WTC11 (cell line): ENCODE measurements around the gene ADGRB3.

Experiments
- CBFB ChIP-seq: sonication (generic); formaldehyde crosslinking; IDR thresholded peaks from 2 replicates; pipeline ENCODE4 v1.8.1; 2022; ENCODE audit warnings: mild to moderate bottlenecking, low read depth, missing genetic modification reagents
- MYBL2 ChIP-seq: sonication (generic); formaldehyde crosslinking; IDR thresholded peaks from 2 replicates; pipeline ENCODE4 v1.8.1; 2023; ENCODE audit warnings: mild to moderate bottlenecking, moderate library complexity, missing genetic modification reagents
- TF ChIP-seq, protein P1 (sequence below): fragments of 200-600 bp; IDR thresholded peaks from 2 replicates; pipeline ENCODE4 v1.8.0; 2022; ENCODE audit warnings: antibody characterized with exemption
- TF ChIP-seq, protein P2 (sequence below): sonication (generic); formaldehyde crosslinking; IDR thresholded peaks from 2 replicates; pipeline ENCODE4 v1.8.1; 2023; ENCODE audit warnings: mild to moderate bottlenecking, missing genetic modification reagents, borderline replicate concordance

DNA sequence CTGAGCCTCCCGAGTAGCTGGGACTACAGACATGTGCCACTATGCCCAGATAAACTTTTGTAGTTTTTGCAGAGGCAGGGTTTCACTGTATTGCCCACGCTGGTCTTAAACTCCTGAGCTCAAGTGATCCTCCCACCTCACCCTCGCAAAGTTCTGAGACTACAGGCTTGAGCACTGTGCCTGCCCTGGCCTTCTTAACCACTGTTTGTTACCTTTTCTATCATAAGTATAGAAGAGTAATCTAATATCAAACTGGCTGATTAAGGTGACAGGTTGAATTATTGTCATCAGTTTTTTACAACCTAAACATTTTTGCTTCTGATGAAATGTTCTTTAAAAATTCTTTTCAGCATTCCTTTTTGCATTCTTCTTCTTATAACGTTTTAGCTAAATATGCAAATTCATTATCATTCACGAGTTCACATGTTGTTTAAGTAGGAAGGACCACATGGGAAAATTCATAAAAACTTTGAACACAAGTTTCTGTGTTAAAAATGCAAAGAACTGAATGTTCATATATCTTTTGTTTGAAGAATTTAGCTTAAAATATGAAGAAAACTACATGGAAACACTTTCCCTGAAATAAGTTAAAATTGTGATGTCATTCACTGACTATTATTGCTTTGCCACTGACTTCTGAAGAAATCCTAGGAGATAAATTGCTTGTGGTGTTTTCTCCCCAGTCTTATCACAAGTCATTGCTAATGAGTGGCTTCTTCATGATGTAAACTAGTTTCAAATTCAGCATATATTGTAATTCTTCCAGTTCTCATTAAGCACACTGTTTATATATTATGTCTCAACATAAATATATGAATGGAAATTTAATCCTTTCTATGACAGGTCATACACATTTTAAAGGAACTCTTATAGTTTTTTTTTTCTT is 106.7 kb downstream of the ADGRB3 start:
- TF ChIP-seq, protein P1, sequence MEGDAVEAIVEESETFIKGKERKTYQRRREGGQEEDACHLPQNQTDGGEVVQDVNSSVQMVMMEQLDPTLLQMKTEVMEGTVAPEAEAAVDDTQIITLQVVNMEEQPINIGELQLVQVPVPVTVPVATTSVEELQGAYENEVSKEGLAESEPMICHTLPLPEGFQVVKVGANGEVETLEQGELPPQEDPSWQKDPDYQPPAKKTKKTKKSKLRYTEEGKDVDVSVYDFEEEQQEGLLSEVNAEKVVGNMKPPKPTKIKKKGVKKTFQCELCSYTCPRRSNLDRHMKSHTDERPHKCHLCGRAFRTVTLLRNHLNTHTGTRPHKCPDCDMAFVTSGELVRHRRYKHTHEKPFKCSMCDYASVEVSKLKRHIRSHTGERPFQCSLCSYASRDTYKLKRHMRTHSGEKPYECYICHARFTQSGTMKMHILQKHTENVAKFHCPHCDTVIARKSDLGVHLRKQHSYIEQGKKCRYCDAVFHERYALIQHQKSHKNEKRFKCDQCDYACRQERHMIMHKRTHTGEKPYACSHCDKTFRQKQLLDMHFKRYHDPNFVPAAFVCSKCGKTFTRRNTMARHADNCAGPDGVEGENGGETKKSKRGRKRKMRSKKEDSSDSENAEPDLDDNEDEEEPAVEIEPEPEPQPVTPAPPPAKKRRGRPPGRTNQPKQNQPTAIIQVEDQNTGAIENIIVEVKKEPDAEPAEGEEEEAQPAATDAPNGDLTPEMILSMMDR = no peak
- TF ChIP-seq, protein P2, sequence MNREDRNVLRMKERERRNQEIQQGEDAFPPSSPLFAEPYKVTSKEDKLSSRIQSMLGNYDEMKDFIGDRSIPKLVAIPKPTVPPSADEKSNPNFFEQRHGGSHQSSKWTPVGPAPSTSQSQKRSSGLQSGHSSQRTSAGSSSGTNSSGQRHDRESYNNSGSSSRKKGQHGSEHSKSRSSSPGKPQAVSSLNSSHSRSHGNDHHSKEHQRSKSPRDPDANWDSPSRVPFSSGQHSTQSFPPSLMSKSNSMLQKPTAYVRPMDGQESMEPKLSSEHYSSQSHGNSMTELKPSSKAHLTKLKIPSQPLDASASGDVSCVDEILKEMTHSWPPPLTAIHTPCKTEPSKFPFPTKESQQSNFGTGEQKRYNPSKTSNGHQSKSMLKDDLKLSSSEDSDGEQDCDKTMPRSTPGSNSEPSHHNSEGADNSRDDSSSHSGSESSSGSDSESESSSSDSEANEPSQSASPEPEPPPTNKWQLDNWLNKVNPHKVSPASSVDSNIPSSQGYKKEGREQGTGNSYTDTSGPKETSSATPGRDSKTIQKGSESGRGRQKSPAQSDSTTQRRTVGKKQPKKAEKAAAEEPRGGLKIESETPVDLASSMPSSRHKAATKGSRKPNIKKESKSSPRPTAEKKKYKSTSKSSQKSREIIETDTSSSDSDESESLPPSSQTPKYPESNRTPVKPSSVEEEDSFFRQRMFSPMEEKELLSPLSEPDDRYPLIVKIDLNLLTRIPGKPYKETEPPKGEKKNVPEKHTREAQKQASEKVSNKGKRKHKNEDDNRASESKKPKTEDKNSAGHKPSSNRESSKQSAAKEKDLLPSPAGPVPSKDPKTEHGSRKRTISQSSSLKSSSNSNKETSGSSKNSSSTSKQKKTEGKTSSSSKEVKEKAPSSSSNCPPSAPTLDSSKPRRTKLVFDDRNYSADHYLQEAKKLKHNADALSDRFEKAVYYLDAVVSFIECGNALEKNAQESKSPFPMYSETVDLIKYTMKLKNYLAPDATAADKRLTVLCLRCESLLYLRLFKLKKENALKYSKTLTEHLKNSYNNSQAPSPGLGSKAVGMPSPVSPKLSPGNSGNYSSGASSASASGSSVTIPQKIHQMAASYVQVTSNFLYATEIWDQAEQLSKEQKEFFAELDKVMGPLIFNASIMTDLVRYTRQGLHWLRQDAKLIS (CRISPR knock-in tag) = no peak
- TF ChIP-seq MYBL2 (CRISPR knock-in tag) (no peak), CBFB (CRISPR knock-in tag) (no peak)
